ENCODE measurements around the gene MYO9A.

The MYO9A gene

DNA sequence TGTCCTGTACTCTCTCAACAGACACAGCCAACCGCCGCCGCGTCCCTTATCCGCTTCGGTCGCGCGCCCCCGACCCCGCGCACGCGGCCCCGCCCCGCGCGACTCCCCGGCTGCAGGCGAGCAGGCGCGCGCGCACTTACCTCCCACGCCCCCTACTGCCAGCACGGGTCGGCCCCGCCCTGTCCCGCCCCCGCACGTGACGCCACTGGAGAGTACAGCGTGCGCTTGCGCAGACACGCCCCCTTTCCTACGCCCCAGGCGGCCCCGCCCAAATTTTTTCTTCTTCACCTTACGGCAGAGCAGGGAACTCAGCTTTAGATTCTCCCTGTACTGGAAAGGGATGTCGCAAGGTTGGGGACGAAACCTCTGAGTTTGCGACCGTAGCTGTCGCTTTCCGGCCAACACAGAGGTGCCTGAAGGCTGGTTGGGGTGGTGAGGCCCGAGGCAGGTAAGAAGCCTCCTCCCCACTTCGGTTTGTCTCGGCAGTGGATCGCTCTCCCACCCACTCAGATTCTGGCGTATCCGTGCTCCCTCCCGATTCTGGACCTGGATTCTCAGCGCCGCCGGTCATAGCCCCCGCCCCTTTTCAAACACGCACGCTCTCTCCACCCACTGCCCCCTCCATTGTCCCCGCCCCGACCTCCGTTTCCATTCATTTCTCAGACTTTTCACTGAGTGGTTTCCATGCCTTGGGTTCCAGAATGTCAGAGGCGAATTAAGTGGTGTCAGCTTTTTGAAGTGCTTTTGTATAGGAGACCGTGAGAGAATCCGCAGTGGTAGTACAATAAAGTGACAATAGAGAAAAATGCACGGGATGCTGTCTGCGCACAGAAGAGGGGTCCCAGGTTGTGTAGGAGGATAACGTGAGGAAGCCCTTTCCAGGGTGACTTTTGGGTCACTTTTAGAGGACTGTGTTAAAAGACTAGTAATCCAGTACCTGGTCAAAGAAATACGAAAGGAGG, at the start of gene MYO9A, which contains the start of gene SENP8:
MYO9A (minus strand) TSS at position 134 of the 962 bp plus-strand sequence. CDS start 71,587 bp downstream, outside the sequence.
SENP8 (plus strand) TSS at position 387 of the 962 bp plus-strand sequence. CDS start 21,221 bp downstream, outside the sequence.
- peak; percentile 98 for DNase-seq

- DNase-seq, result no peak
These were observed 49.5 kb upstream of the MYO9A start for GRCh38 chr15:72167445-72167844.

GRCh38 chr15:72166716-72167417, 48.9 kb upstream of the MYO9A start:
- no peak for DNase-seq

DNA sequence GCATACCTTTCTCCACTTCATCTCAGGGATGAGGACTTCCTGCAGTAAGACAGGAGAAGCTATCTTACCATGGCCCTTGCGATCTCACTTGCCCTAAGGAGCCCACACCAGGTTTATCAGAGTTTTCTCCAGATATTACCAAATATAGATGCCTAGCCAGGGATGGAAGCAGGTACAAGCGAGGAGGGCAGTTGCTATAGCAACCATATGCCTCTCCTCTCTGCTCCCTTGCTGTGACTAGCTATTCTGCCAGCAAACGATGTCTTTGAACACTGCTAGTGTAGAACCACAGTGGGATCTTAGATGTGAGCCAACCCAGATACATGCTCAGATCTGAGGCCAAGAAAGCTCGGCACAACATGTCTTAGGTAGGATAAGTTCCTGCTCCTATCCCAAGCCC, 45.8 kb upstream of the MYO9A start:
- DNase-seq, result no peak

DNA sequence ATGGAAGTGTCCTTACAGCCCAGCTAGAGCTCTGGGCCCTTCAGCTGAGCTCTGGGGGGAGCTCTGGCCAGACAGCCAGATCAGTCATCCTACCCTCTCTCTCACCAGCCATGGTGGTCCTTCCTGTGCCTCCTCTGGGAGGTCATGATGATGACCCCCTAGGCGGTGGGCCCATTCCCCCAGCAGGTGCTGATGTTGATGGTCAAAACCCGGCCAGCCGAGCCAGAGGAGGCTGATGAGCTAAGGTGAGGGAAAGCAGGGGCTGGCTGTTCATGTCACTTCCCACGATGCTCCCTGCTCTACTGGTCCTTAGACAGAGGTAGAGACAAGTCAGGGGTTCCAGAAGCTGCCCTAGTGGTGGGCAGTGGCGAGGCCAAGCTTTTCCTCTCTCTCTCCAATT, 44.6 kb upstream of the MYO9A start:
- DNase-seq, result no peak

GRCh38 chr15:72161361-72162132, 43.6 kb upstream of the MYO9A start:
- no peak for DNase-seq

GRCh38 chr15:72160696-72161245, 42.8 kb upstream of the MYO9A start:
- no peak for DNase-seq

DNA sequence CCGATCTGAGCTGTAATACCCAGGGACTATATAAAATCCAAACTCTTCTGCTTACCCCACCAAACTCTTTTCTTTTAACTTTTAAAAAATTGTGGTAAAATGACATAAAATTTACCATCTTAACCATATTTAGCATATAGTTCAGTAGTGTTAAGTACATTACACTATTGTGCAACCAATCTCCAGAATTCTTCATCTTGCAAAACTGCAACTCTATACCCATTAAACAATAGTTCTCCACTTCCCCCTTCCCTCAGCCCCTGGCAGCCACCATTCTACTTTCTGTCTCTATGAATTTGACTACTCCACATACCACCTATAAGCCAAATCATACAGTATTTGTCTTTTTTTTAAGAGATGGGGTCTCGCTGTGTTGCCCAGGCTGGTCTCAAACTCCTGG, 39.0 kb upstream of the MYO9A start:
- DNase-seq, result no peak

DNA sequence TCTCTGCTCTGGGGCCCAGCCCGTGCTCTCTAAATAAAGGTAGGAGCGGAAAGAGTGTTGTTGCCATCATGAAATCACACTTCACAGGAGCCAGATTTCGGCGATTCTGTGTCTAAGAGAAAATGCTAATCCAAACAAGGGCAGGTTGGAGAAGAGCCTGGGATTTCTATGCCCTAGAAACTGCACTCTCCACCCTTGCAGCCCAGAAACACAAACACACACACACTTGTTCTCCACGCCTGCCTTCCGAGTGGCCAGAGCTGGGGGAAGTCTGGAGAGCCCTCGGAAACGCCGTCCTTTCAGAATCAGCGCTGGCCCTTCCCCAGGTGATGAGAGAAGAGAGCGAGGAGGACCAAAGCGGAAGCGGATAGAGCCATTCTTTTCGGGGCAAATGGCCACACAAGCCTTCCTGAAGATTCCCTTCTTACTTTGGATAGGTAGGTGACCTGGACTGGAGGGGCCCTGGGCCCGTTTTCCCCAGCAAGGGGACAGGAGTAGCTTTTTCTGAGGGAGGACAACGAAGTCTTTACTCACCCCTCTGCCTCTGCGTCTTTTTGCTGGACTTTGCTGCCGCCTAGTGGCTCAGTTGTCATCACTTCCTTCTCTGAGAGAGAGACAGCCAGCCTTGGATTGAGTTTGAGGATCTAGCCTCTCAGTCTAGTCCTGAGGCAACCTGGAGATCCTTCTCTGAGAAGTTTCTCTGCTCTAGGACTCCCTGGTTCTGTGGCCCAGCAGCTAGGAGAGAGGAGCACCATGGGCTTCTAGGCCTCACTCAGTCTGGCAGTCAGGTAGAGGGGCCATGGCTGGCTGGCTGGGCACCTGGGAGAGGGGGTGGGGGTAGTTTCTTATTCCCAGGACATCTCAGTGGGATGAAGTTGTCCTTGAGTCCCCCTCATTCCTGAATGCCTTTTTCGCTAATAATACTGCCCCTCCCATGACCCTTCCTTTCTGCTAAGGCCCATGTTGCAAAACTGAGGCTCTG, 38.0 kb upstream of the MYO9A start:
- DNase-seq, result peak; percentile 72

GRCh38 chr15:72155003-72155621, 37.2 kb upstream of the MYO9A start:
- DNase-seq, result no peak

GRCh38 chr15:72154316-72154715, 36.4 kb upstream of the MYO9A start:
- no peak for DNase-seq

DNA sequence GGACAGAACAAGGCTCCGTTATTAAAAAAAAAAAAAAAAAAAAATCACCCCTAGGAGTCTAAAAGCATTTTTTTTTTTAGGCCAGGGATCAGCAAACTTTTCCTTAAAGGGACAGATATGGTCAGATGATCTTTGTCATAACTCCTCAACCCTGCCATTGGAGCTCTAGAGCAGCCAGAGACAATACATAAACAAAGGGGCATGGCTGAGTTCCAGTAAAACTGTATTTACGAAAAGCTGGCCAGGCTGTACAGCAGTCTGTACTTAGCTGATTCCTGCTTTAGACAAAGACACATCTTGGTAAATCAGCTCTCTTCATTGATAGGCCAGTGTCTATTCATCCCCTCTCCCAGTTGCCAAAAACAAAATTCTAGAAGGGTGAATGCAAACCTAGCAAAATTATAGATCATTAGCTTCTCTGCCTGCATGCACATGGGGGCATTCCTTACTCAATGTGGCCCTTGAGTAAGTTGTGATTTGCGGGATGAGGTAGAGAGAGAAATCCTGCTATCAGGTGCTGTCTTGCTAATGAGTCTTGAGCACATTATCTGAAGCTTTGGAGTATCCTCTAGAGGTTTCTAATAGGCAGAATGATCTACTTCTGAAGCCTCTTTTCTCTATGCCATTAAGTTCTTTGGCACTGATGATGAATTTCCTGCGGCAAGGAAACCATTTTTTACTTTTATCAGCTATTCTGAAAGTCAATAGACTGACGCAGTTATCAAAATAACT, 35.5 kb upstream of the MYO9A start:
- DNase-seq, result no peak

- DNase-seq, result no peak
These were observed 29.5 kb upstream of the MYO9A start for GRCh38 chr15:72147418-72147817.

DNA sequence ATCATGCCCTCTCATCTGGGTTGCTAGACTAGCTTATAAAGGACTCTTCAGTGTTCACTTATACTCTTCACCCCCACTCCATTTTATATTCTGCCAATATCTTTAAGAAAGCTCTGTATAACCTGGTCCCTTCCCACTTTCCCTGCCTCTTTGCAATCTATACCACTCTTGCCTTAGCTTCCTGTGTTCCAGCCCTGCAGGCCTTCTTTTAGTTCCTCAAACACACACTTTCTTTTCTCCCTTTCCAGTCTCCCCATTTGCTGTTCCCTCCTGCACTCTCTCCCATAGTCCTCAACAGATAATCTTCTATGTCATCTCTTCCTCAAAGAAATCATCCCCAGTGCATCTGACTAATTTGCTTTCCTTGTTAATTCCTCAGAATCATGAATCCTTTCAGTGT, 29.0 kb upstream of the MYO9A start:
- no peak for DNase-seq

- DNase-seq, result no peak
These were observed 28.3 kb upstream of the MYO9A start for GRCh38 chr15:72146221-72146620.

GRCh38 chr15:72141171-72142084, 23.5 kb upstream of the MYO9A start:
- DNase-seq, result no peak

GRCh38 chr15:72140088-72140487, 22.1 kb upstream of the MYO9A start:
- no peak for DNase-seq

DNA sequence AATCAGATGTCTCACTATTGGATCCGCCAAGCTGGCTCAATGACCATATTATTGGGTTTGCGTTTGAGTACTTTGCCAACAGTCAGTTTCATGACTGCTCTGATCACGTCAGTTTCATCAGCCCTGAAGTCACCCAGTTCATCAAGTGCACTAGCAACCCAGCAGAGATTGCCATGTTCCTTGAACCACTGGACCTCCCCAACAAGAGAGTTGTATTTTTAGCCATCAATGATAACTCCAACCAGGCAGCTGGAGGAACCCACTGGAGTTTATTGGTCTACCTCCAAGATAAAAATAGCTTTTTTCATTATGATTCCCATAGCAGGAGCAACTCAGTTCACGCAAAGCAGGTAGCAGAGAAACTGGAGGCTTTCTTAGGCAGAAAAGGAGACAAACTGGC, 21.7 kb upstream of the MYO9A start:
- no peak for DNase-seq
